DND-41 (cell line): Measurements from ENCODE around the gene GRIN2A.

Source experiments
- EZH2 ChIP-seq: IDR thresholded peaks from 3 replicates; pipeline ENCODE4 v1.6.1; 2012; ENCODE audit warnings: borderline replicate concordance, low read depth, mild to moderate bottlenecking, moderate library complexity, low read length, inconsistent platforms; ENCODE audit not compliant: severe bottlenecking
- TF ChIP-seq, protein P1 (sequence below): IDR thresholded peaks from 2 replicates; pipeline ENCODE4 v1.5.1; 2012; ENCODE audit warnings: borderline replicate concordance, low read length, moderate library complexity, mild to moderate bottlenecking; ENCODE audit not compliant: poor library complexity, severe bottlenecking; ENCODE audit errors: extremely low read depth

GRCh38 chr16:10088380-10088793, 93.8 kb downstream of the GRIN2A start:
- TF ChIP-seq, protein P1, sequence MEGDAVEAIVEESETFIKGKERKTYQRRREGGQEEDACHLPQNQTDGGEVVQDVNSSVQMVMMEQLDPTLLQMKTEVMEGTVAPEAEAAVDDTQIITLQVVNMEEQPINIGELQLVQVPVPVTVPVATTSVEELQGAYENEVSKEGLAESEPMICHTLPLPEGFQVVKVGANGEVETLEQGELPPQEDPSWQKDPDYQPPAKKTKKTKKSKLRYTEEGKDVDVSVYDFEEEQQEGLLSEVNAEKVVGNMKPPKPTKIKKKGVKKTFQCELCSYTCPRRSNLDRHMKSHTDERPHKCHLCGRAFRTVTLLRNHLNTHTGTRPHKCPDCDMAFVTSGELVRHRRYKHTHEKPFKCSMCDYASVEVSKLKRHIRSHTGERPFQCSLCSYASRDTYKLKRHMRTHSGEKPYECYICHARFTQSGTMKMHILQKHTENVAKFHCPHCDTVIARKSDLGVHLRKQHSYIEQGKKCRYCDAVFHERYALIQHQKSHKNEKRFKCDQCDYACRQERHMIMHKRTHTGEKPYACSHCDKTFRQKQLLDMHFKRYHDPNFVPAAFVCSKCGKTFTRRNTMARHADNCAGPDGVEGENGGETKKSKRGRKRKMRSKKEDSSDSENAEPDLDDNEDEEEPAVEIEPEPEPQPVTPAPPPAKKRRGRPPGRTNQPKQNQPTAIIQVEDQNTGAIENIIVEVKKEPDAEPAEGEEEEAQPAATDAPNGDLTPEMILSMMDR: no peak
- no peak for TF ChIP-seq EZH2
